ENCODE data around the gene HECW1.

Gene HECW1

DNA sequence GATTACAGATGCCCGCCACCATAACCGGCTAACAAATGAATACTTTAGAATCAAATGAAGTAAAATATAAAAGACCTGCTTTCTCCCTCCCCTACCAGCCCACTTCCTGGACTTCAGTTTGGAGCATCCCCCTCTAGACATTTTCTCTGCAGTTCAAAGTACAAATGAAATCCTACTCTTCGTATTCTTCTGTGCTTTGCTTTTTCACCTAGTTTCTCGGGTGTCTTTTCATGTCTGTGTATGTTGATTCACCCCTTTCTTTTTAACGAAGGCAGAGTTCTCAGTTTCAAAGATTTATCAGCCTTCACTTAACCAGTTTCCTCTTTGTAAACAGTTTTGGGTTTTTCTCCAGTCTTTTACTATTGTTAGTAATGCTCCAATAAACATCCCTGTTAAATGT lies 324.6 kb downstream of the HECW1 start:
- TF ChIP-seq FOXM1 (IDR thresholded peaks at IDR 0.05; ENCODE audit: borderline replicate concordance), result no peak
- no peak for TF ChIP-seq SUZ12 (IDR thresholded peaks at IDR 0.05)
- no peak for TF ChIP-seq FOXK2 (IDR thresholded peaks at IDR 0.05)
- TF ChIP-seq, protein P1, sequence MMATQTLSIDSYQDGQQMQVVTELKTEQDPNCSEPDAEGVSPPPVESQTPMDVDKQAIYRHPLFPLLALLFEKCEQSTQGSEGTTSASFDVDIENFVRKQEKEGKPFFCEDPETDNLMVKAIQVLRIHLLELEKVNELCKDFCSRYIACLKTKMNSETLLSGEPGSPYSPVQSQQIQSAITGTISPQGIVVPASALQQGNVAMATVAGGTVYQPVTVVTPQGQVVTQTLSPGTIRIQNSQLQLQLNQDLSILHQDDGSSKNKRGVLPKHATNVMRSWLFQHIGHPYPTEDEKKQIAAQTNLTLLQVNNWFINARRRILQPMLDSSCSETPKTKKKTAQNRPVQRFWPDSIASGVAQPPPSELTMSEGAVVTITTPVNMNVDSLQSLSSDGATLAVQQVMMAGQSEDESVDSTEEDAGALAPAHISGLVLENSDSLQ (IDR thresholded peaks at IDR 0.05), result no peak
- TF ChIP-seq L3MBTL2 (conservative IDR thresholded peaks at IDR 0.05), result no peak
- no peak for TF ChIP-seq ELF4 (IDR thresholded peaks at IDR 0.05)
- TF ChIP-seq SP1 (IDR thresholded peaks at IDR 0.05), result no peak
- TF ChIP-seq BHLHE40 (IDR thresholded peaks at IDR 0.05; ENCODE audit: borderline replicate concordance), result no peak
- TF ChIP-seq NFRKB (IDR thresholded peaks at IDR 0.05), result no peak
- no peak for TF ChIP-seq FOXA1 (IDR thresholded peaks at IDR 0.05)
- TF ChIP-seq CTBP1 (IDR thresholded peaks at IDR 0.05; ENCODE audit: borderline replicate concordance), result no peak
- no peak for TF ChIP-seq ARNT (IDR thresholded peaks at IDR 0.05)
- TF ChIP-seq ZNF384 (IDR thresholded peaks at IDR 0.05), result no peak
- no peak for TF ChIP-seq HDGF (IDR thresholded peaks at IDR 0.05; ENCODE audit: borderline replicate concordance)
- TF ChIP-seq LEF1 (IDR thresholded peaks at IDR 0.05; ENCODE audit: borderline replicate concordance), result no peak
- ChIA-PET CTCF (no interaction called here), POLR2A (no interaction called here)
- DNase-seq (ENCODE audit: extremely low spot score), result no peak

DNA sequence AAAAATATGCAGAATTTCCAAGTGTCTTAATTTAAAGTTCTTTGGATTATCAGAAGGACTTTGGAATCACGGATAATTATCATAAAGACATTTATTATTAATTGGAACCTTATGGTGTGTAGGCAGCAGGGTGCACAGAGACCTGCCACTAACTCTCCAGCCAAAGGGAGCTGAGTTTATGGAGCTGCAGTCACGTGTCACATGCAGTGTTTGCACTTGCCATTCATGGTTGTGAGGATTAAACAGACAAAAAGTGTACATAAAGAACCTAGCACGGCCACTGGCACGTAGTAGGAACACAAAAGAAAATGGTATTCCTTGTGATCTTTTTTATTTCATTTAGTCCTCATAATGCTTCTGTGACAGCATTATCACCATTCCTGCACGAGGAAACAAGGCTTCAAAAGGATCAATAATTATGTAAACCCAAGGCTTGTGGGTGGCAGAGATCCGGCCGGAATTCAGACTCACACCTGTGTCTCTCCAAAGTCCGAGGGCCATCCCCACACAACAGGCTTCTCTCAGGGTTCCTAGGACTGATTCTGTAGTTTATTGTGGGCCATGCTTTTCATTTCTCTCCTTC lies 326.5 kb downstream of the HECW1 start:
- no peak for TF ChIP-seq SP1 (IDR thresholded peaks at IDR 0.05)
- TF ChIP-seq, protein P1 (IDR thresholded peaks at IDR 0.05), result no peak
- no peak for TF ChIP-seq NFRKB (IDR thresholded peaks at IDR 0.05)
- TF ChIP-seq BHLHE40 (IDR thresholded peaks at IDR 0.05; ENCODE audit: borderline replicate concordance), result no peak
- no peak for TF ChIP-seq TARDBP (IDR thresholded peaks at IDR 0.05)
- TF ChIP-seq FOXK2 (IDR thresholded peaks at IDR 0.05), result no peak
- DNase-seq (ENCODE audit: extremely low spot score), result no peak
- POLR2A ChIA-PET, result no interaction called here
- CTCF ChIA-PET, result interaction anchor here (0.7 to 1.9 kb wide), 10 partner anchors 9 to 261 kb away, joined by 3 to 8 read pairs (median 4); no protein-coding TSS in a partner anchor

DNA sequence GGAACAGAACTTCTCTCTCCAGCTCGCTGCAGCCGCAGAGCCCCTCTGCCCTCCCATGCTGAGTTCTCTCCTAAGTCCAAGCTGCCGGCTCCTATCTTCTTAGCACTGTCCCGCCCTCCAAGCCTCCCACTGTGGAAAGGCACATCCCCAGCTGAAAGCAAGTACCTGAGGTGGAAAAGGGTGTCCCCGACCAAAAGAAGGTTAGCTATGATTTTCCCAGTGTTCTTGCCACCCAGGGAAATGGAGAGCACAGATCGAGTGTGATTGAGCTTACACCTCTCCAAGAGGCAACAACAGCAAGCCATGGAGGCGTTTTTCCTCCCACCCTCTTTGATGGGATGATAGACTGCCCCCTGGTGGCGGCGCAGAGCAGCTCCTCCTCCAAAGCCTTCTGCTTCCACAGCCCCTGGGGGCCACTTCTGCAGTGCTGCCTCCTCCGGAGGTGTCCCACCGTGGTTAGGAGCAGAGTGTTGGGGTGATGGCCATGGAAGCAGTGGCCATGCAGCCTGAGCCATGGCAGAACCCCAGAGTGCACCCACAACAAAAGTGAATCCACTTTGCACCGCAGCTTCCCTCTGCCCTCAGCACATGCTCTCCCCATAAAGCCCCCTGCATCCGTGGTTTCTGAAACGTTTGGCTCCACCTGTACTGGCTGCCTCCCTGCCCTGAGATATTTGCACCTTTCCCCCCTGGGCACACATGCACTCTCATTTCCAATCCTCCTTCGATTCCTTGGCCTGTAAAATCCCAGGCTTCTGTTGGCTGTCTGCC lies 327.4 kb downstream of the HECW1 start:
- DNase-seq (ENCODE audit: extremely low spot score), result peak; percentile 86
- POLR2A ChIA-PET, result no interaction called here
- no peak for TF ChIP-seq NFRKB (IDR thresholded peaks at IDR 0.05)
- no peak for TF ChIP-seq ELF4 (IDR thresholded peaks at IDR 0.05)
- no peak for TF ChIP-seq FOXM1 (IDR thresholded peaks at IDR 0.05; ENCODE audit: borderline replicate concordance)
- TF ChIP-seq, protein P1 (IDR thresholded peaks at IDR 0.05), result no peak
- no peak for TF ChIP-seq L3MBTL2 (conservative IDR thresholded peaks at IDR 0.05)
- no peak for TF ChIP-seq LEF1 (IDR thresholded peaks at IDR 0.05; ENCODE audit: borderline replicate concordance)
- no peak for TF ChIP-seq HDGF (IDR thresholded peaks at IDR 0.05; ENCODE audit: borderline replicate concordance)
- TF ChIP-seq TARDBP (IDR thresholded peaks at IDR 0.05), result no peak
- TF ChIP-seq ZNF384 (IDR thresholded peaks at IDR 0.05), result no peak
- no peak for TF ChIP-seq ARNT (IDR thresholded peaks at IDR 0.05)
- TF ChIP-seq SP1 (IDR thresholded peaks at IDR 0.05), result no peak
- TF ChIP-seq BHLHE40 (IDR thresholded peaks at IDR 0.05; ENCODE audit: borderline replicate concordance), result no peak
- no peak for TF ChIP-seq FOXA1 (IDR thresholded peaks at IDR 0.05)
- TF ChIP-seq FOXK2 (IDR thresholded peaks at IDR 0.05), result no peak
- TF ChIP-seq SUZ12 (IDR thresholded peaks at IDR 0.05), result no peak
- CTCF ChIA-PET, result interaction anchor here (0.7 to 1.9 kb wide), 11 partner anchors 10 to 316 kb away, joined by 3 to 8 read pairs (median 4); no protein-coding TSS in a partner anchor

DNA sequence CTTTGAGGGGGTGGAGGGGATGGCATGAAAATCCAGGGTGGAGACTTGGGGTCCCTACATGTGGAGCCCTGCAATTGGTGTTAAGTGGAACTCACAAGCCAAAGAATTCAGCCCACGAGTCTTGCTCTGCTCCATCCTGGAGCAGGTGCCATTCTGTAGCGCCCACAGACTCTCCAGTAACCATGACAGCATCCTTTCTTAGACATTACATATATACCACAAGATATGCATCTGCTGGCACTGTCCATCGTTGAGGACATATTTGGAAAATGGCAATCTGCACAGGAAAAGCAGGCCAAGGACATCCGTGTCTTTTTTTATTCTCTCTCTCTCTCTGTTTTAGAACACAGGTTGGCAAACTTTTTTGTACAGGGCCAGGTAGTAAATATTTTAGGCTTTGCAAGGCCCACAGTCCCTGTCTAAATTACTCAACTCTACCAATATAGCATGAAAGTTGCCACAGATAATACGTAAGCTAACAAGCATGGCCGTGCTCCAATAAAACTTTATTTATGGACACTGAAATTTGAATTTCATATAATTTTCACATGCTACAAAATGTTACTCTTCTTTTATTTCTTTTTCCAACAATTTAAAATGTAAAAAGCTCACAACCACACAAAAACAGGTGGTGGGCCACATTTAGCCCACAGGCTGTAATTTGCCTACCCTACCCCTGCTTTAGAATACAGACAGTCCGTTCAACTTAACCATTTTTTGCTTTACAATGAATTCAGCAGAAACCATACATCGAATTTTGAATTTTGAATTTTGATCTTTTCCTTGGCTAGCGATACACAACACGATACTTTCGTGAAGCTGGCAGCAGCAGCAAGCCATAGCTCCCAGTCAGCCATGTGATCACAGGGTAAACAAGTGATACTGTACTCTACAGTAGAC lies 329.0 kb downstream of the HECW1 start:
- DNase-seq (ENCODE audit: extremely low spot score), result no peak
- ChIA-PET CTCF (interaction anchor here (2.7 kb wide), 1 partner anchor 13 kb away, joined by 13 read pairs; no protein-coding TSS in a partner anchor), POLR2A (no interaction called here)
- TF ChIP-seq HDGF (IDR thresholded peaks at IDR 0.05; ENCODE audit: borderline replicate concordance) (no peak), LEF1 (IDR thresholded peaks at IDR 0.05; ENCODE audit: borderline replicate concordance) (no peak), BHLHE40 (IDR thresholded peaks at IDR 0.05; ENCODE audit: borderline replicate concordance) (no peak), SP1 (IDR thresholded peaks at IDR 0.05) (no peak), FOXK2 (IDR thresholded peaks at IDR 0.05) (no peak), ELF4 (IDR thresholded peaks at IDR 0.05) (no peak), FOXM1 (IDR thresholded peaks at IDR 0.05; ENCODE audit: borderline replicate concordance) (no peak), NFRKB (IDR thresholded peaks at IDR 0.05) (no peak), L3MBTL2 (conservative IDR thresholded peaks at IDR 0.05) (no peak), TARDBP (IDR thresholded peaks at IDR 0.05) (no peak), FOXA1 (IDR thresholded peaks at IDR 0.05) (no peak), ARNT (IDR thresholded peaks at IDR 0.05) (no peak)
- TF ChIP-seq, protein P1 (IDR thresholded peaks at IDR 0.05), result no peak

Measured in HEK293T (cell line).